ENCODE measurements around the gene SMTNL1.

The SMTNL1 gene

GRCh38 chr11:57536947-57537619 is at the start of gene SMTNL1:
SMTNL1 (plus strand) TSS chr11:57537595; CDS start chr11:57542643, 5,048 bp downstream.
- peak; percentile 45 for DNase-seq

- DNase-seq = no peak
Observed at GRCh38 chr11:57487920-57488659, 49.3 kb upstream of the SMTNL1 start.

- DNase-seq = no peak
Observed at GRCh38 chr11:57490456-57491248, 46.7 kb upstream of the SMTNL1 start.

GRCh38 chr11:57491371-57492061 is 45.9 kb upstream of the SMTNL1 start:
- no peak for DNase-seq

- DNase-seq = no peak
Observed at GRCh38 chr11:57493507-57494503, 43.6 kb upstream of the SMTNL1 start.

- DNase-seq = no peak
Observed at GRCh38 chr11:57496109-57496820, 41.1 kb upstream of the SMTNL1 start.

- no peak for DNase-seq
Observed at GRCh38 chr11:57497303-57498247, 39.8 kb upstream of the SMTNL1 start.

- DNase-seq = no peak
Observed at GRCh38 chr11:57498540-57498939, 38.9 kb upstream of the SMTNL1 start.

GRCh38 chr11:57499413-57499982 is 37.9 kb upstream of the SMTNL1 start:
- DNase-seq = peak; percentile 96

- no peak for DNase-seq
Observed at GRCh38 chr11:57499983-57500461, 37.4 kb upstream of the SMTNL1 start.

- DNase-seq = no peak
Observed at GRCh38 chr11:57500515-57500914, 36.9 kb upstream of the SMTNL1 start.

- no peak for DNase-seq
Observed at GRCh38 chr11:57500926-57501325, 36.5 kb upstream of the SMTNL1 start.

GRCh38 chr11:57501953-57502352 is 35.4 kb upstream of the SMTNL1 start:
- DNase-seq = no peak

- no peak for DNase-seq
Observed at GRCh38 chr11:57502376-57502775, 35.0 kb upstream of the SMTNL1 start.

- no peak for DNase-seq
Observed at GRCh38 chr11:57502870-57503269, 34.5 kb upstream of the SMTNL1 start.

- DNase-seq = no peak
Observed at GRCh38 chr11:57504511-57504910, 32.9 kb upstream of the SMTNL1 start.

GRCh38 chr11:57506522-57506921 is 30.9 kb upstream of the SMTNL1 start:
- DNase-seq = no peak

- no peak for DNase-seq
Observed at GRCh38 chr11:57508341-57509170, 28.8 kb upstream of the SMTNL1 start.

All from femur (tissue), 1 donor.